ENCODE data around the gene PPP3R2. TPM values are rescaled to one million over a fixed set of nuclear protein-coding genes. Genes with fewer than 3 reads are reported as not detected.

PPP3R2 gene
- total RNA-seq, 2 experiments from 2014 or later = not detected

- Mint-ChIP-seq H3K9me3 (no peaks in the 10 kb centered on the region), H3K4me3 (peak overlapping the region; percentile 26), H3K27ac (peak overlapping the region; percentile 91), H3K27me3 (no peaks in the 10 kb centered on the region), H3K4me1 (ENCODE audit: low read depth) (peaks cover 80% of the 10 kb centered on the region), H3K36me3 (ENCODE audit: low read depth) (peaks cover 26% of the 10 kb centered on the region)
- H3K4me3 ChIP-seq (ENCODE audit: low read length) = no peak overlapping the region
- intact Hi-C loops (cut with DNase I, micrococcal nuclease) = loop anchor here in 1 of 2 experiments (1.0 kb wide), 1 partner anchor 37 kb away; the partner anchor contains the start of gene RNF20
- no peak for TF ChIP-seq CTCF (IDR thresholded peaks at IDR 0.05)
- ChIA-PET CTCF (no interaction called here), POLR2A (interaction anchor here (0.8 to 2.1 kb wide), 8 partner anchors 13 to 171 kb away, joined by 3 to 14 read pairs (median 3); partner anchors contain the start of genes MRPL50, RNF20 and ZNF189)
- peaks cover 41% of the 10 kb centered on the region for H3K4me1 ChIP-seq (ENCODE audit: insufficient read depth, low read length)
- no peaks in the 10 kb centered on the region for H3K9me3 ChIP-seq (ENCODE audit: control insufficient read depth in 1 of 2, insufficient read depth in 1 of 2, low read length in 2 of 2)
- DNase-seq (peak in 7 of 14 experiments; percentile 3 to 72 (median 20)), ATAC-seq (ENCODE audit: poor library complexity) (peak; percentile 85)
- H3K36me3 ChIP-seq (ENCODE audit: insufficient read depth, low read length) = peaks cover 10% of the 10 kb centered on the region
- H3K27ac ChIP-seq (ENCODE audit: low read depth in 1 of 2, low read length in 2 of 2) = peak overlapping the region; percentile 44 to 65
- H3K27me3 ChIP-seq (ENCODE audit: control insufficient read depth in 1 of 2, insufficient read depth in 2 of 2, low read length in 2 of 2) = no peaks in the 10 kb centered on the region
Measured at GRCh38 chr9:101569741-101570501, 24.8 kb downstream of the PPP3R2 start.

- no peaks in the 10 kb centered on the region for H3K27me3 ChIP-seq (ENCODE audit: control insufficient read depth in 1 of 2, insufficient read depth in 2 of 2, low read length in 2 of 2)
- H3K27ac ChIP-seq (ENCODE audit: low read depth in 1 of 2, low read length in 2 of 2) = no peak overlapping the region
- Mint-ChIP-seq H3K27me3 (no peaks in the 10 kb centered on the region), H3K27ac (peak overlapping the region; percentile 91), H3K4me1 (ENCODE audit: low read depth) (peaks cover 60% of the 10 kb centered on the region), H3K4me3 (no peak overlapping the region), H3K9me3 (no peaks in the 10 kb centered on the region), H3K36me3 (ENCODE audit: low read depth) (peaks cover 47% of the 10 kb centered on the region)
- intact Hi-C loops (cut with DNase I, micrococcal nuclease) = loop anchor here (2.0 kb wide), 2 partner anchors 33 to 35 kb away; partner anchors contain the start of gene RNF20 (in 1 of the 2)
- DNase-seq (no peak), ATAC-seq (ENCODE audit: poor library complexity) (no peak)
- peaks cover 30% of the 10 kb centered on the region for H3K4me1 ChIP-seq (ENCODE audit: insufficient read depth, low read length)
- POLR2A ChIA-PET = no interaction called here
- H3K36me3 ChIP-seq (ENCODE audit: insufficient read depth, low read length) = peaks cover 23% of the 10 kb centered on the region
- CTCF ChIA-PET = interaction anchor here (0.6 to 0.8 kb wide), 3 partner anchors 20 to 165 kb away, joined by 3 read pairs; no protein-coding TSS in a partner anchor
- no peak overlapping the region for H3K4me3 ChIP-seq (ENCODE audit: low read length)
- H3K9me3 ChIP-seq (ENCODE audit: control insufficient read depth in 1 of 2, insufficient read depth in 1 of 2, low read length in 2 of 2) = no peaks in the 10 kb centered on the region
- peak; percentile 34 for TF ChIP-seq CTCF (IDR thresholded peaks at IDR 0.05)
Measured at GRCh38 chr9:101567725-101568350, 26.9 kb downstream of the PPP3R2 start.

- CTCF ChIA-PET = interaction anchor here (0.6 to 0.8 kb wide), 3 partner anchors 19 to 165 kb away, joined by 3 read pairs; no protein-coding TSS in a partner anchor
- POLR2A ChIA-PET = interaction anchor here (1.2 kb wide), 1 partner anchor 169 kb away, joined by 3 read pairs; the partner anchor contains the start of genes MRPL50 and ZNF189
- H3K27ac ChIP-seq (ENCODE audit: low read depth in 1 of 2, low read length in 2 of 2) = no peak overlapping the region
- Mint-ChIP-seq H3K36me3 (ENCODE audit: low read depth) (peaks cover 54% of the 10 kb centered on the region), H3K4me3 (no peak overlapping the region), H3K27me3 (no peaks in the 10 kb centered on the region), H3K9me3 (no peaks in the 10 kb centered on the region), H3K27ac (peak overlapping the region; percentile 91), H3K4me1 (ENCODE audit: low read depth) (peaks cover 54% of the 10 kb centered on the region)
- no peaks in the 10 kb centered on the region for H3K27me3 ChIP-seq (ENCODE audit: control insufficient read depth in 1 of 2, insufficient read depth in 2 of 2, low read length in 2 of 2)
- peak in 9 of 14 experiments; percentile 9 to 64 (median 32) for DNase-seq
- intact Hi-C loops (cut with DNase I, micrococcal nuclease) = loop anchor here (2.0 kb wide), 2 partner anchors 32 to 34 kb away; partner anchors contain the start of gene RNF20 (in 1 of the 2)
- peak; percentile 60 for TF ChIP-seq CTCF (IDR thresholded peaks at IDR 0.05)
- H3K4me3 ChIP-seq (ENCODE audit: low read length) = no peak overlapping the region
- no peaks in the 10 kb centered on the region for H3K9me3 ChIP-seq (ENCODE audit: control insufficient read depth in 1 of 2, insufficient read depth in 1 of 2, low read length in 2 of 2)
- peaks cover 30% of the 10 kb centered on the region for H3K36me3 ChIP-seq (ENCODE audit: insufficient read depth, low read length)
- peaks cover 25% of the 10 kb centered on the region for H3K4me1 ChIP-seq (ENCODE audit: insufficient read depth, low read length)
- ATAC-seq (ENCODE audit: poor library complexity) = no peak
Measured at GRCh38 chr9:101566904-101567724, 27.7 kb downstream of the PPP3R2 start.
